Activated naive CD4-positive, alpha-beta T cell treated with anti-CD3 and anti-CD28 coated beads for 36 hours (primary cell): ENCODE results near the gene VPS26A. TPM values are rescaled to one million over a fixed set of nuclear protein-coding genes. Genes with fewer than 3 reads are reported as not detected.
A peak's percentile ranks its signal among the peaks of the same experiment; 100 is the strongest.

Experiments
- CTCF ChIA-PET: fragments of 350-600 bp; sonication (Branson Sonifier 250); formaldehyde crosslinking; loops from one replicate; lab custom pipeline; 2021; ENCODE audit warnings: antibody characterized with exemption; lab: Charles Lee
- DNase-seq: peaks from one replicate; pipeline ENCODE4 v3.0.0-alpha.2; 2020
- H3K27ac Mint-ChIP-seq: one replicate; pipeline ENCODE4 v1.8.0; 2021; ENCODE audit warnings: mild to moderate bottlenecking, mixed read lengths
- H3K27me3 Mint-ChIP-seq: one replicate; pipeline ENCODE4 v1.8.0; 2021; ENCODE audit warnings: low read depth, mixed read lengths
- H3K36me3 Mint-ChIP-seq: one replicate; pipeline ENCODE4 v1.8.0; 2021; ENCODE audit warnings: low read depth, mixed read lengths
- H3K4me1 Mint-ChIP-seq: one replicate; pipeline ENCODE4 v1.8.0; 2021; ENCODE audit warnings: low read depth, mixed read lengths
- H3K4me3 Mint-ChIP-seq: one replicate; pipeline ENCODE4 v1.8.0; 2021; ENCODE audit warnings: mild to moderate bottlenecking, moderate library complexity, mixed read lengths
- H3K9me3 Mint-ChIP-seq: one replicate; pipeline ENCODE4 v1.8.0; 2021; ENCODE audit warnings: mixed read lengths
- intact Hi-C: fragments of 100-400 bp; cut with micrococcal nuclease; formaldehyde crosslinking; loops from one replicate; pipeline ENCODE4 v1.15.1; 2023
- total RNA-seq, 2 experiments: library from RNA; stranded (reverse); gene quantifications; one replicate each; pipeline ENCODE4 v1.2.3, GENCODE V29; 2021

The VPS26A gene
- total RNA-seq, 2 experiments from 2014 or later, result 26.2 to 27.9 TPM

DNA sequence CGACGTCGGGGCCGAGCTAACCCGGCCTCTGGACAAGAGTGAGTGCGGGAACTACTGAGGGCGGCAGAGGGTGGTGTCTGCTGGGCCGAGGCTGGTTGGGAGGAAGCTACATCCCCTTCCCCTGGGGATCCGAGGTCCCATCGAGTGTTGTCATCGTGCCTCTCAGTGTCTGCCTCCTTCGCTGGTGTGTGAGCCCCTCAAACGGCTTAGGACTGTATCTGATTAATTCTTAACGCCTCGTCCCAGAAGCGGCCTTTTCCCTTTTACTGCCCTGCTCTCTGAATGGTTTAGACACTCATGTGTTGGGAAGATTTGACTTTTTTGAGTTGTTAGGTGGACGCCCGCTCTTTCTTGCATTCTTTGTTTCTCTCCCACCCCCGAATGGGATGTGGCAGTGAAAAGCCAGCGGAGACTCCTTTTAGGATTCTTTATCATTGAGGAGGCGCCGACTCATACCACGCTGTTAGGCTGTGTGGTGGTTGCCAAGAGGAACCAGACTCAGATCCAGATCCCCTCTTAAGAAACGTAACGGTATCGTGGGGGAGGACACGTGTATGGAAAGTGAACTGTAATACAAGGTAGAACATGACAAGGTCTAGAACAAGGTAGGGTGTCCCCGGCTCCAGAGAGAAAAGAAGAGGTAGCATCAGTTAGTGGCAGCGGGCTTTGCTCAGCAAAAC lies 56.7 kb downstream of the VPS26A start:
- peaks cover 32% of the 10 kb centered on the region for H3K4me1 Mint-ChIP-seq
- intact Hi-C loops, result loop anchor here (1.0 to 5.0 kb wide), 7 partner anchors 42 to 279 kb away; partner anchors contain the start of genes DDX50, KIFBP and VPS26A
- H3K27ac Mint-ChIP-seq, result peak overlapping the region; percentile 98
- no peaks in the 10 kb centered on the region for H3K27me3 Mint-ChIP-seq
- DNase-seq, result peak; percentile 38
- peak overlapping the region; percentile 92 for H3K4me3 Mint-ChIP-seq
- no peaks in the 10 kb centered on the region for H3K9me3 Mint-ChIP-seq
- H3K36me3 Mint-ChIP-seq, result peaks cover under 1% of the 10 kb centered on the region
- CTCF ChIA-PET, result interaction anchor here (0.6 kb wide), 1 partner anchor 666 kb away, joined by 3 read pairs; no protein-coding TSS in a partner anchor

DNA sequence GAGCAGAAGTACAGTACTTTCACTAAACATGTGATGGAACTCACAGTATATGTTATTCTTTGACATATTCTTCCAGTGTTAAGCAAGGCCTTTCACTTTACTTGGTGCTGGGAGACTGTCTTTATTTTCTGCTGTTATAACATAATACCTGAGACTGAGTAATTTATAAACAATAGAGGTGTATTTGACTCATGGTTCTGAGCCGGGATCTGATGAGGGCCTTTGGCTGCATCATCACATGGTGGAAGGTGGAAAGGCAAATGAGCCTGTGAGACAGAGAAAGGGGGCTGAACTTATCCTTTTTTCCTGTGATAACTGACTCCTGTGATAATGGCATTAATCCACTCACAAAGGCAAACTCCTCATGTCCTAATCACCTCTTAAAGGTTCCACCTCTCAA lies 57.5 kb downstream of the VPS26A start:
- no peak for DNase-seq
- Mint-ChIP-seq H3K4me3 (peak overlapping the region; percentile 92), H3K9me3 (no peaks in the 10 kb centered on the region), H3K27me3 (no peaks in the 10 kb centered on the region), H3K36me3 (peaks cover 6% of the 10 kb centered on the region), H3K4me1 (peaks cover 32% of the 10 kb centered on the region), H3K27ac (peak overlapping the region; percentile 98)
- CTCF ChIA-PET, result interaction anchor here (0.7 kb wide), 1 partner anchor 24 kb away, joined by 3 read pairs; no protein-coding TSS in a partner anchor
- intact Hi-C loops, result loop anchor here (2.0 to 5.0 kb wide), 2 partner anchors 177 to 194 kb away; partner anchors contain the start of gene KIFBP

DNA sequence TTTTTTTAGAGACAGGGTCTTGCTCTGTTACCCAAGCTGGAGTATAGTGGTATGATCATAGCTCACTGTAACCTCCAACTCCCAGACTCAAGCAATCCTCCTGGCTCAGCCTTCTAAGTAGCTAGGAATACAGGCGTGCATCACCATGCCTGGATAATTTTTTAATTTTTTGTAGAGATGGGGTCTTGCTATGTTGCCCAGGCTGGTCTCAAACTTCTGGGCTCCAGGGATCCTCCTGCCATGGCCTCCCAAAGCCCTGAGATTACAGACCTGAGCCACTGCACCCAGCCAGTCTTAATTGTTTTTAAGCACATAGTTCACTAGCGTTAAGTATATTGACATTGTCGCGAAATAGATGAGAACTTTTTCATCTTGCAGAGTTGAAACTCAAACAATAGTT lies 58.0 kb downstream of the VPS26A start:
- CTCF ChIA-PET, result interaction anchor here (0.7 kb wide), 1 partner anchor 23 kb away, joined by 3 read pairs; no protein-coding TSS in a partner anchor
- Mint-ChIP-seq H3K27me3 (no peaks in the 10 kb centered on the region), H3K36me3 (peaks cover 7% of the 10 kb centered on the region), H3K27ac (no peak overlapping the region), H3K4me1 (peaks cover 32% of the 10 kb centered on the region), H3K4me3 (no peak overlapping the region), H3K9me3 (no peaks in the 10 kb centered on the region)
- no peak for DNase-seq
- intact Hi-C loops, result loop anchor here (5.0 kb wide), 1 partner anchor 195 kb away; the partner anchor contains the start of gene KIFBP

DNA sequence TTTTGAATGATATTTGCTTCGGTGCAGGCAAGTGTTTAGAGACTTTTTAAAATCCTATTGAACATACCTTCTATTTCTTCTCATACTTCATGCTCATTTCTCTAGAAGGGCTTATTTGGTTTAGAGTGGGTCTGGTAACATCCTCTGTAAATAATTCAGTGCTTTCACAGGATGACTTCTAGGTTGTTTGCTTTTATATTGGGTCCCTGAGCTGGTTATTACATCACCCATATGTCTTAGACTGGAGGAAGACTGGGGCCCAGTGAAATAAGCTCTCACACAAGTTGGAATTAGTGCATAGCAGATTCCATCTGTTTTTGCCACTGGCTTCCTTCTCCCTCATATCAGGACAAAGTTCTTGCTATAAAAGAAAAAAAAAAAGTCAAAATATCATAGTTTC lies 62.5 kb downstream of the VPS26A start:
- no peaks in the 10 kb centered on the region for H3K27me3 Mint-ChIP-seq
- CTCF ChIA-PET, result interaction anchor here (0.5 kb wide), 1 partner anchor 186 kb away, joined by 4 read pairs; no protein-coding TSS in a partner anchor
- intact Hi-C loops, result no loop called here
- H3K27ac Mint-ChIP-seq, result no peak overlapping the region
- no peak overlapping the region for H3K4me3 Mint-ChIP-seq
- DNase-seq, result no peak
- H3K9me3 Mint-ChIP-seq, result no peaks in the 10 kb centered on the region
- H3K4me1 Mint-ChIP-seq, result peaks cover 14% of the 10 kb centered on the region
- H3K36me3 Mint-ChIP-seq, result peaks cover 25% of the 10 kb centered on the region

DNA sequence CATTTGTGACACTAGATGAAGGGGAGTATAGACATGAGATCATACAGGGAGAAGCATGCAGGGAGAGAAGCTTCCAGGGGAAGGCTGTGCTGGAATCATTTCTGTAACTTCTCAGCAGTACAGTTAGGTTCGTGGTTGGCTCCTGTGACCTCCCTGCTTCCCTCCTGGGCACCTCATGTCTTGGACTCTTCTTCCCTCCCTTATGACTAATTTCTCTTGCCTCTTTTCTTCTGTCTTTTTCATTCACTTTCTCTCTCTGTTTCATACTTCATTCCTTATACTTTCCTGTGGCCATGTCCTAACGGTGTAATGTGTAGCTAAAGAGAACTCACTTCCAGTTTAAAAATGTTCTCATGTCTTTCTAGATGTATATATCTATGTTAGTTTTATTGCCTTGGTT lies 77.1 kb downstream of the VPS26A start:
- no peak for DNase-seq
- CTCF ChIA-PET, result no interaction called here
- H3K9me3 Mint-ChIP-seq, result no peaks in the 10 kb centered on the region
- H3K4me1 Mint-ChIP-seq, result peaks cover 7% of the 10 kb centered on the region
- intact Hi-C loops, result no loop called here
- no peak overlapping the region for H3K4me3 Mint-ChIP-seq
- H3K27ac Mint-ChIP-seq, result peak overlapping the region; percentile 29
- H3K36me3 Mint-ChIP-seq, result peaks cover 18% of the 10 kb centered on the region
- H3K27me3 Mint-ChIP-seq, result no peaks in the 10 kb centered on the region

DNA sequence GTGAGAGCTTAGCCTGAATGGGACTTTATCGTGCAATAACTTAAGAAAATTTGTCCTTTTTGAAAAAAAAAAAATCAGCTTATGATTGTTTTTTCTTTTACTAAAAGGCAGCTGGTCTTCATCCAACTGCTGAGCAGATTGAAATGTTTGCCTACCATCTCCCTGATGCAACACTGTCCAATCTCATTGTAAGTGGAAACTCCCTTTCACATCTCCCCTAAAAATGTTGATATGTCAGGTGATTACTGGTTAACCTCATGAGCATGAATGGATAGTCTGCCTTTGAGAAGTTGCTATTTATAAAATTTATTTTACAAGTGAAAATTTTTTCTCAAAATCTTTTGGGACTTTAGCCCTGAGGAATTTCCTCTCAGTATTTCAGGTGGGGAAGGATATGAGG lies 78.4 kb downstream of the VPS26A start:
- DNase-seq, result no peak
- Mint-ChIP-seq H3K4me3 (no peak overlapping the region), H3K9me3 (no peaks in the 10 kb centered on the region), H3K27me3 (no peaks in the 10 kb centered on the region), H3K27ac (no peak overlapping the region), H3K36me3 (peaks cover 18% of the 10 kb centered on the region), H3K4me1 (peaks cover 7% of the 10 kb centered on the region)
- intact Hi-C loops, result no loop called here
- CTCF ChIA-PET, result no interaction called here

DNA sequence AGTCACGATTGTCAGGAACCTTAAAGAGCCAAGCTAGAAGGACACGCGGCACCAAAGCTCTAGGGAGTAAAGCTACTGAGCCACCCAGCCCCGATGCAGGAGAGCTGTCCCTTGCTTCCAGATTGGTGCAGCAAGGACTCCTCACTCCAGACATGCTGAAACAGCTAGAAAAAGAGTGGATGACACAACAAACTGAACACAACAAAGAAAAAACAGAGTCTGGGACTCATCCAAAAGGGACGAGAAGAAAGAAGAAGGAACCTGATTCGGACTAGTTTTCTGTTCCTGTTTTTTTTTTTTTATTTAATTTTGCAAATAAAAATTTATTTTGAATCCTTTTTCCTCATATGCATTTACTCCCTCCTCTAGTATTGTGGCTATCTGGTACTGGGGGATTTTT lies 84.8 kb downstream of the VPS26A start:
- no peak overlapping the region for H3K27ac Mint-ChIP-seq
- no peaks in the 10 kb centered on the region for H3K9me3 Mint-ChIP-seq
- intact Hi-C loops, result no loop called here
- CTCF ChIA-PET, result interaction anchor here (0.6 to 0.7 kb wide), 3 partner anchors 9 to 110 kb away, joined by 3 to 7 read pairs (median 4); no protein-coding TSS in a partner anchor
- no peak for DNase-seq
- H3K4me3 Mint-ChIP-seq, result no peak overlapping the region
- H3K27me3 Mint-ChIP-seq, result no peaks in the 10 kb centered on the region
- peaks cover 3% of the 10 kb centered on the region for H3K4me1 Mint-ChIP-seq
- peaks cover 10% of the 10 kb centered on the region for H3K36me3 Mint-ChIP-seq

DNA sequence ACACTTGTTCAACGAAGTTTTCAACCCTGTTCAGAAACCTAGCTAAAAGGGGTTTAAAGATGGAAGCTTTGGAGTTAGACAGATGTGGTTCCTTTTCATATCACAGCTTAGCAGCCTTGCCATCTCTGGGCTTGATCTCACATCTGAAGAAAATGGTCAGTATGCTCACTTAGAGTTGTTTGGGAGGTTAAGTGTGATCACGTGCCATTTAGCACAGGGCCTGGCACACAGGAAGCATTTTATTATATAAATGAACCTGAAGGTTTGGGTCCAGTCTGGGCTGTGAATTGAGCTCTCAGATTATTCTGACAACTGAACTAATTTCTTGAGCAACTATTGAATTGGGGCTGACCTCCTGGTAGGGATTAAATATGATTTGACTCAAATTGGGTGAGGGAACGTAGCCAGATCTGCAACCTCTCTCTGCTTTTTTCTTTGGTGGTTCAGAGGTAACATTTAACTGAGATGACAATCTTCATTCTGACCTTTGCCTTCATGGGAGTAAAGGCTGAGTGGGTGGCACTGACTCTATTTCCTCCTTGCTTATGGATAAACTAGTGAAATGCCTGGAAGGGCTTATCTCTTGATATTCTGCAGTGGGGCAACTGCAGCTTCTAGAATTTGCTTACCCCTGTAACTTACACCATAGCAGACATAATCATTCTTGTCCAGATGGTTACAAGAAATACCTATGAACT lies 86.0 kb downstream of the VPS26A start:
- no peaks in the 10 kb centered on the region for H3K9me3 Mint-ChIP-seq
- peaks cover 10% of the 10 kb centered on the region for H3K36me3 Mint-ChIP-seq
- CTCF ChIA-PET, result interaction anchor here (0.5 to 1.0 kb wide), 2 partner anchors 41 to 214 kb away, joined by 3 read pairs; no protein-coding TSS in a partner anchor
- H3K27me3 Mint-ChIP-seq, result no peaks in the 10 kb centered on the region
- H3K27ac Mint-ChIP-seq, result no peak overlapping the region
- intact Hi-C loops, result no loop called here
- peaks cover 13% of the 10 kb centered on the region for H3K4me1 Mint-ChIP-seq
- no peak overlapping the region for H3K4me3 Mint-ChIP-seq
- no peak for DNase-seq

DNA sequence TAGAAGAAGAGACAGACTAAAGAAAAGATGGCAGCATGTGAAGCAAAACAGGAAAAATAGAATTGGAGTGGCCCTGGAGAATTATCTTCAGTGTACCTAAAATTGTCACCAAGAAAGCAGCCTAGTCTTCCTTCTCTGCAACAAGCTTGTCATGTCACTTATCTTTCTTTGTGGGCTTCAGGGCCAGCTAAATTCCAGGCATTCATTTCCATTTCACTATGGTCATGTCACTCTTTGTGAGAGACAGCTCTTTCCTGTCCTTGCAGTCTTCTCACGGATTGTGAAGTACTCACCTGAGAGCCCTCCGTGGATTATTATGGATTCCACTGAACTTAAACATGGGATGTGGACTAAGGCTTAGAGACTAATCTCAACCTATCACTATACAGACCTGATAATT lies 87.1 kb downstream of the VPS26A start:
- Mint-ChIP-seq H3K27me3 (no peaks in the 10 kb centered on the region), H3K4me1 (peaks cover 25% of the 10 kb centered on the region), H3K9me3 (no peaks in the 10 kb centered on the region), H3K4me3 (no peak overlapping the region), H3K36me3 (peaks cover 10% of the 10 kb centered on the region), H3K27ac (no peak overlapping the region)
- CTCF ChIA-PET, result interaction anchor here (1.3 to 1.4 kb wide), 2 partner anchors 12 to 197 kb away, joined by 3 to 4 read pairs; no protein-coding TSS in a partner anchor
- intact Hi-C loops, result no loop called here
- DNase-seq, result no peak

DNA sequence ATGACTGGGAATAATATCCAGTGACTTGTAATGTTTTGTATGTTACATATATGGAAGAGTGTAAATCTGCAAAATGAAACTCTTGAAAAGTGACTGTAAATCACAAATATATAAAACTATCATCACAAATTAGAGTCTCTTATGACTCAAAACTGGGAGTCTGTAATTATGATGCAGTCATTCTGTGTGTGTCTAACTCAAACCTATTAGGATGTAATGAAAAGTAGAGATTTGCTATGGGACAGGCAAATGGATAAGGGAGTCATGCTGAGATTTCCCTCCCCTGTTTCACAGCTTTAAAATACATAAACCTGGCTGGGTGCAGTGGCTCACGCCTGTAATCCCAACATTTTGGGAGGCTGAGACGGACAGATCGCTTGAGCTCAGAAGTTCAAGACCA lies 87.5 kb downstream of the VPS26A start:
- no peak overlapping the region for H3K27ac Mint-ChIP-seq
- H3K4me3 Mint-ChIP-seq, result no peak overlapping the region
- no peaks in the 10 kb centered on the region for H3K9me3 Mint-ChIP-seq
- no peak for DNase-seq
- CTCF ChIA-PET, result interaction anchor here (1.0 to 1.4 kb wide), 3 partner anchors 11 to 205 kb away, joined by 3 to 4 read pairs (median 3); no protein-coding TSS in a partner anchor
- H3K4me1 Mint-ChIP-seq, result peaks cover 29% of the 10 kb centered on the region
- no peaks in the 10 kb centered on the region for H3K27me3 Mint-ChIP-seq
- peaks cover 10% of the 10 kb centered on the region for H3K36me3 Mint-ChIP-seq
- intact Hi-C loops, result no loop called here

DNA sequence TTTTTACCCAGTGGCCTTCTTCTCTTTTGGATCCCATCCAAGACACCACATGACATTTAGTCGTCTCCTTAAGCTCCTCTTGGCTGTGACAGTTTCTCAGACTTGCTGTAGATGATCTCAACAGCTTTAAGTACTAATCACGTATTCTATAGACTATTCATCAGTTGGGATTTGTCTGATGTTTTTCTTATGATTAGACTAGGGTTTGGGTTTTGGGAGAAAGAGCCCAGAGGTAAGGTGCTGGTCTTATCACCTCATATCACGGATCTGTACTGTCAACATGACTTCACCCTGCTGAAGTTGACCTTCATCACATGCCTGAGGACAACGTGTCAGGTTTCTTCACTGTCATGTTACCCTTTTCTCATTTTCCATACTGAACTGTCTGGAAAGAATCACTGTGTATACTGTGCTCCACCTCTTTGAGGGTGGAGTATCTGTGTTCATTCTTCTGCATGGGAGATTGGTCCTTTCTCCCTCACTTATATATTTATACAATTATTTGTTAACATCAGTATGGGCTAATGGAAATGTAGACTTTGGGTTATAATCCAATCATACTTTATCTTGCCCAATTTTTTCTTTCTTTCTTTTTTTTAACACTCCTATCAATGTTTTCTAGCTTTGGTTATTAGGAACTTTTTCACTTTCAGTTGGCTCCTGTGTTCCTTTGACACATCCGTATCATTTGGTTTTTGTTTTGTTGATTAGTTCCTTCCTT lies 89.8 kb downstream of the VPS26A start:
- intact Hi-C loops, result loop anchor here (1.0 kb wide), 2 partner anchors 9 to 49 kb away; no protein-coding TSS in a partner anchor
- Mint-ChIP-seq H3K4me1 (peaks cover 32% of the 10 kb centered on the region), H3K27ac (no peak overlapping the region), H3K4me3 (no peak overlapping the region), H3K27me3 (no peaks in the 10 kb centered on the region), H3K36me3 (peaks cover 5% of the 10 kb centered on the region), H3K9me3 (no peaks in the 10 kb centered on the region)
- CTCF ChIA-PET, result no interaction called here
- no peak for DNase-seq
